Neural progenitor cell (in vitro differentiated cells): ENCODE measurements around the gene KRTAP3-3. TPM values are rescaled to one million over a fixed set of nuclear protein-coding genes. Genes with fewer than 3 reads are reported as not detected.

Experiments used
- DNase-seq: peaks from one replicate; pipeline ENCODE4 v3.0.0-alpha.2; 2016; ENCODE audit warnings: low spot score
- H2AFZ ChIP-seq: fragments of 200-600 bp; sonication (generic); replicated peaks from 2 replicates; pipeline ENCODE4 v1.6.1; 2016; ENCODE audit warnings: antibody characterized with exemption
- H3F3A ChIP-seq: fragments of 200-600 bp; sonication (generic); 2 replicates; pipeline ENCODE4 v1.6.1; 2016; ENCODE audit warnings: antibody characterized with exemption, low read depth
- H3K27ac ChIP-seq: fragments of 200-600 bp; sonication (generic); 2 replicates; pipeline ENCODE4 v1.5.1; 2016; ENCODE audit warnings: mild to moderate bottlenecking
- H3K27me3 ChIP-seq: fragments of 200-600 bp; sonication (generic); 2 replicates; pipeline ENCODE4 v1.6.1; 2016; ENCODE audit warnings: mild to moderate bottlenecking, moderate library complexity
- H3K36me3 ChIP-seq: fragments of 200-600 bp; sonication (generic); 2 replicates; pipeline ENCODE4 v1.5.1; 2016
- H3K4me1 ChIP-seq: fragments of 200-600 bp; sonication (generic); 2 replicates; pipeline ENCODE4 v1.6.1; 2016; ENCODE audit warnings: mixed run types
- H3K4me2 ChIP-seq: fragments of 200-600 bp; sonication (generic); 2 replicates; pipeline ENCODE4 v1.6.1; 2016
- H3K4me3 ChIP-seq: fragments of 200-600 bp; sonication (generic); 2 replicates; pipeline ENCODE4 v1.5.1; 2016
- H3K79me2 ChIP-seq: fragments of 200-600 bp; sonication (generic); 2 replicates; pipeline ENCODE4 v1.6.1; 2016; ENCODE audit warnings: low read depth
- H3K9ac ChIP-seq: fragments of 200-600 bp; sonication (generic); 2 replicates; pipeline ENCODE4 v1.6.1; 2016
- H3K9me3 ChIP-seq: fragments of 200-600 bp; sonication (generic); 2 replicates; pipeline ENCODE4 v1.5.1; 2016; ENCODE audit warnings: low read depth
- H4K20me1 ChIP-seq: fragments of 200-600 bp; sonication (generic); 2 replicates; pipeline ENCODE4 v1.6.1; 2016; ENCODE audit warnings: low read depth
- H3K27ac Mint-ChIP-seq: 3 replicates; pipeline ENCODE4 v1.8.0; 2021; ENCODE audit warnings: mixed read lengths
- H3K27me3 Mint-ChIP-seq: 2 replicates; pipeline ENCODE4 v1.8.0; 2022; ENCODE audit warnings: low read depth, mild to moderate bottlenecking, inconsistent platforms, moderate library complexity, mixed read lengths; ENCODE audit not compliant: insufficient read depth
- H3K36me3 Mint-ChIP-seq: 3 replicates; pipeline ENCODE4 v1.8.0; 2021; ENCODE audit warnings: mixed read lengths
- H3K4me1 Mint-ChIP-seq: 3 replicates; pipeline ENCODE4 v1.8.0; 2021; ENCODE audit warnings: mixed read lengths
- H3K4me3 Mint-ChIP-seq: 3 replicates; pipeline ENCODE4 v1.8.0; 2021; ENCODE audit warnings: mild to moderate bottlenecking, moderate library complexity, mixed read lengths
- H3K9me3 Mint-ChIP-seq: 3 replicates; pipeline ENCODE4 v1.8.0; 2020; ENCODE audit warnings: mixed read lengths
- CTCF ChIP-seq: fragments of 200-600 bp; sonication (generic); IDR thresholded peaks from 2 replicates; pipeline ENCODE4 v1.5.1; 2017; ENCODE audit warnings: antibody characterized with exemption, mild to moderate bottlenecking
- EZH2 ChIP-seq: fragments of 200-600 bp; sonication (generic); IDR thresholded peaks from 2 replicates; pipeline ENCODE4 v1.6.1; 2017; ENCODE audit warnings: antibody characterized with exemption, mild to moderate bottlenecking, moderate library complexity
- EZH2phosphoT487 ChIP-seq: fragments of 200-600 bp; sonication (generic); IDR thresholded peaks from 2 replicates; pipeline ENCODE4 v1.6.1; 2017; ENCODE audit warnings: antibody characterized with exemption
- total RNA-seq: library from RNA; depleted of rRNA; stranded (reverse); fragments of >200 nt; gene quantifications from 2 replicates; pipeline ENCODE4 v1.2.3, GENCODE V29; 2015; ENCODE audit warnings: low replicate concordance

KRTAP3-3 gene
- total RNA-seq, 1 donor from 2014 or later, result not detected

DNA sequence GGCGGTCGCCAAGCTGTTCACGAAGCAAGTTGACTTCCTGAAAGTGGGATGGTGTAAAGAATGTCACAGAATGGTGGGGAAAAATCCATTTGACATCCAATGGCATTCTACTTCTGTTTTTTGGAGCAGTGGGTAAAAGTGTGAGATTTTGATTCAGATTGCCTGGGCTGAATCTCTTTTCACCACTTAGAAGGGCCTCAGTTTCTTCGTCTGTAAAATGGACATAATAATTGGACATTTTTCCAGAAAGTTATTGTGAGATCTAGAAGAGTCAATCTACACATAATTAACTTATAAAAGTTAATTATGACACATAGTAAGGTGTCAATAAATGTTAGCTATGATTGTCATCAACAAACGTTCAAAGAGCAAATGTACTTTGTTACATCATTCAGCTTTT lies 12.8 kb downstream of the KRTAP3-3 start:
- H4K20me1 ChIP-seq, result no peaks in the 10 kb centered on the region
- Mint-ChIP-seq H3K27ac (no peak overlapping the region), H3K9me3 (no peaks in the 10 kb centered on the region), H3K4me1 (peaks cover 15% of the 10 kb centered on the region), H3K27me3 (no peaks in the 10 kb centered on the region), H3K4me3 (no peak overlapping the region), H3K36me3 (no peaks in the 10 kb centered on the region)
- H3K27ac ChIP-seq, result no peak overlapping the region
- TF ChIP-seq CTCF (no peak), EZH2 (no peak), EZH2phosphoT487 (no peak)
- H3K9ac ChIP-seq, result no peak overlapping the region
- H3K4me1 ChIP-seq, result no peaks in the 10 kb centered on the region
- no peak overlapping the region for H3K4me3 ChIP-seq
- no peaks in the 10 kb centered on the region for H3F3A ChIP-seq
- H3K9me3 ChIP-seq, result no peaks in the 10 kb centered on the region
- no peak for DNase-seq
- no peaks in the 10 kb centered on the region for H3K79me2 ChIP-seq
- no peak overlapping the region for H2AFZ ChIP-seq
- H3K27me3 ChIP-seq, result no peaks in the 10 kb centered on the region
- H3K4me2 ChIP-seq, result no peak overlapping the region
- H3K36me3 ChIP-seq, result no peaks in the 10 kb centered on the region

GRCh38 chr17:40980596-40980995 lies 13.4 kb downstream of the KRTAP3-3 start:
- Mint-ChIP-seq H3K4me3 (no peak overlapping the region), H3K27me3 (no peaks in the 10 kb centered on the region), H3K4me1 (peaks cover 15% of the 10 kb centered on the region), H3K36me3 (no peaks in the 10 kb centered on the region), H3K27ac (no peak overlapping the region), H3K9me3 (no peaks in the 10 kb centered on the region)
- H3K4me3 ChIP-seq, result no peak overlapping the region
- no peaks in the 10 kb centered on the region for H3K4me1 ChIP-seq
- no peaks in the 10 kb centered on the region for H3F3A ChIP-seq
- DNase-seq, result no peak
- H3K9me3 ChIP-seq, result no peaks in the 10 kb centered on the region
- H4K20me1 ChIP-seq, result no peaks in the 10 kb centered on the region
- no peak overlapping the region for H3K4me2 ChIP-seq
- no peaks in the 10 kb centered on the region for H3K27me3 ChIP-seq
- H3K27ac ChIP-seq, result no peak overlapping the region
- no peaks in the 10 kb centered on the region for H3K36me3 ChIP-seq
- no peak overlapping the region for H3K9ac ChIP-seq
- TF ChIP-seq EZH2phosphoT487 (no peak), CTCF (no peak), EZH2 (no peak)
- H2AFZ ChIP-seq, result peak overlapping the region; percentile 56
- no peaks in the 10 kb centered on the region for H3K79me2 ChIP-seq

DNA sequence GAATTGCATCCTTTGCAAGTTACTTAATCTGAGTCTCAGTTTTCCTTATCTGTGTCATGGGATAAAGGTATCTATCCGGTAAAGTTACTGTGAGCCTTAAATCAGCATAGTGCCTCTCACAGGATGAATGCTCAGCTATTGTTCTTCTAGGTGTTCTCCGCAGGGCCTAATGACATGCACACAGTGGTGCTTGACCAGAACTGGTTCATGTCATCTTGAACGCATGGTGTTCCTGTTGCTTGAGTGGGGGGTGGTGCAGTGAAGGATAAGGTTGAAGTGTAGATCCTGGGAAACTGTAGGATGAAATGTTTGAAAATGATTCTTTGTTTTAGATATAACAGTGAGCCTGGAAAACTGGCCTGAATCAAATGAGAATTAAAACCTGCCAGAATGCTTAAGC lies 13.8 kb downstream of the KRTAP3-3 start:
- H3K9me3 Mint-ChIP-seq, result no peaks in the 10 kb centered on the region
- DNase-seq, result no peak
- Histone ChIP-seq H2AFZ (no peak overlapping the region), H3K9ac (no peak overlapping the region), H3F3A (no peaks in the 10 kb centered on the region), H3K4me1 (no peaks in the 10 kb centered on the region), H4K20me1 (no peaks in the 10 kb centered on the region), H3K79me2 (no peaks in the 10 kb centered on the region), H3K27ac (no peak overlapping the region), H3K36me3 (no peaks in the 10 kb centered on the region), H3K4me3 (no peak overlapping the region), H3K4me2 (no peak overlapping the region), H3K9me3 (no peaks in the 10 kb centered on the region), H3K27me3 (no peaks in the 10 kb centered on the region)
- no peaks in the 10 kb centered on the region for H3K27me3 Mint-ChIP-seq
- H3K27ac Mint-ChIP-seq, result no peak overlapping the region
- TF ChIP-seq EZH2phosphoT487 (no peak), EZH2 (no peak), CTCF (no peak)
- H3K4me1 Mint-ChIP-seq, result peaks cover 15% of the 10 kb centered on the region
- H3K4me3 Mint-ChIP-seq, result no peak overlapping the region
- no peaks in the 10 kb centered on the region for H3K36me3 Mint-ChIP-seq
